Upper lobe of left lung (tissue), 6 donors: ENCODE data around the gene GALNT18. TPM values are rescaled to one million over a fixed set of nuclear protein-coding genes. Genes with fewer than 3 reads are reported as not detected.

Source experiments
- ATAC-seq, 2 donors: fragments of 200-7000 bp; cut with Tn5 transposase; one replicate each; pipeline ENCODE4 v1.9.1; 2022; ENCODE audit warnings: mild to moderate bottlenecking in 2 of 2, moderate library complexity in 2 of 2; ENCODE audit not compliant: low FRiP score in 2 of 2
- DNase-seq, 2 donors: peaks; one replicate each; pipeline ENCODE4 v3.0.0-alpha.2; 2019 to 2020
- H3K27ac ChIP-seq, 4 donors: fragments of 200-600 bp; sonication (generic); one replicate each; pipeline ENCODE4 v1.5.1; 2016 to 2019
- H3K27me3 ChIP-seq, 4 donors: fragments of 200-600 bp; sonication (generic); one replicate each; pipeline ENCODE4 v1.5.1; 2017 to 2019
- H3K36me3 ChIP-seq, 4 donors: fragments of 200-600 bp; sonication (generic); one replicate each; pipeline ENCODE4 v1.5.1; 2016 to 2019
- H3K4me1 ChIP-seq, 4 donors: fragments of 200-600 bp; sonication (generic); one replicate each; pipeline ENCODE4 v1.5.1; 2018 to 2019
- H3K4me3 ChIP-seq, 4 donors: fragments of 200-600 bp; sonication (generic); one replicate each; pipeline ENCODE4 v1.5.1; 2017 to 2019; ENCODE audit warnings: mild to moderate bottlenecking in 2 of 4, moderate library complexity in 1 of 4
- H3K9me3 ChIP-seq, 4 donors: fragments of 200-600 bp; sonication (generic); one replicate each; pipeline ENCODE4 v1.5.1; 2018 to 2019
- CTCF ChIP-seq, 6 experiments: fragments of 450-650 bp in 4 of 6; fragments of 200-600 bp in 2 of 6; sonication (generic) in 2 of 6; IDR thresholded peaks; one replicate each; pipeline ENCODE4 v1.5.1; 2016 to 2019; ENCODE audit warnings: antibody characterized with exemption in 6 of 6
- EP300 ChIP-seq, 4 donors: sonication (generic); formaldehyde crosslinking; IDR thresholded peaks; one replicate each; pipeline ENCODE4 v1.5.1; 2017; ENCODE audit warnings: antibody characterized with exemption in 4 of 4, control low read depth in 2 of 4
- POLR2A ChIP-seq, 4 donors: fragments of 450-650 bp; IDR thresholded peaks; one replicate each; pipeline ENCODE4 v1.5.1; 2016 to 2017; ENCODE audit warnings: antibody characterized with exemption in 4 of 4, mild to moderate bottlenecking in 2 of 4
- POLR2AphosphoS5 ChIP-seq, 2 donors: sonication (generic); formaldehyde crosslinking; IDR thresholded peaks; one replicate each; pipeline ENCODE4 v1.5.1; 2017; ENCODE audit warnings: antibody characterized with exemption in 2 of 2
- WGBS, 2 donors: methylation state at CpG; one replicate each; pipeline ENCODE4 v1.1.5; 2017 to 2018; 5-methylcytosine and 5-hydroxymethylcytosine counted together
- total RNA-seq, 6 donors: library from RNA; depleted of rRNA in 4 of 6; stranded (reverse); fragments of >200 nt in 4 of 6; gene quantifications; one replicate each; pipeline versions ENCODE4 v1.1.0 to v1.2.1, GENCODE V29; 2016 to 2021
- donor health status: DM: no; HTN: no; CAD: no; lungs with moderate emphysema.
- donor health status: DM: no; HTN: yes; CAD: no; lungs with severe emphysema.

The GALNT18 gene
- total RNA-seq, 6 donors from 2014 or later: 48.2 to 115 (median 61.8) TPM

- Histone ChIP-seq H3K36me3 (peaks cover 0 to 44% (median 3%) of the 10 kb centered on the region in 4 donors), H3K4me1 (peaks cover 0 to 3% (median 0%) of the 10 kb centered on the region in 4 donors), H3K9me3 (no peaks in the 10 kb centered on the region), H3K27ac (no peak overlapping the region), H3K27me3 (no peaks in the 10 kb centered on the region), H3K4me3 (no peak overlapping the region)
- 88 to 96% methylated on average over 1 of the region's 1 CpG for WGBS, 2 donors
- ATAC-seq (no peak), DNase-seq (no peak)
- no peak for TF ChIP-seq POLR2A (IDR thresholded peaks at IDR 0.05)
- no peak for TF ChIP-seq POLR2AphosphoS5 (IDR thresholded peaks at IDR 0.05)
- TF ChIP-seq EP300 (IDR thresholded peaks at IDR 0.05): no peak
- TF ChIP-seq CTCF (IDR thresholded peaks at IDR 0.05): no peak
These were observed 283.5 kb downstream of the GALNT18 start for GRCh38 chr11:11338304-11338703.

DNA sequence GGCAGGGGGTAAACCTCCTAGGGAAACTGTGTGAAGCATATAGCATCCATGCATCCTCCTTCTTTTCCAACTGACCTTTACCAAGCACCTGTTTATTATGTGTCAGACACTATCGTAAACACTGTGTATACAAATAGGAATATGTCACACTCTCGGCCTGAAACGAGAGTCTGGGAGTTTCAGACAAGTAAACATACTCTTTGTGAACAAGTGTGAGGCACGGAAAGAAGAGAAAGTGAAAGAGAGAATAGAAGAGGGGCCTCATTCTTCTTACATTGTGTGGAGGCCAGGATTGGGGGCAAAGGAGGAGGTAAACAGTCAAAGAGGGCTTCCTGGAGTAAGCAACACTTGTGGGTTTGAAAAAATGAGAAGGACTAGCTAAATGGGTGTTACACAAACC is 285.1 kb downstream of the GALNT18 start:
- TF ChIP-seq POLR2AphosphoS5 (IDR thresholded peaks at IDR 0.05): no peak
- TF ChIP-seq POLR2A (IDR thresholded peaks at IDR 0.05): no peak
- no peak for TF ChIP-seq CTCF (IDR thresholded peaks at IDR 0.05)
- no peak for TF ChIP-seq EP300 (IDR thresholded peaks at IDR 0.05)
- WGBS, 2 donors: 46 to 59% methylated on average over 4 of the region's 4 CpGs
- Histone ChIP-seq H3K27me3 (no peaks in the 10 kb centered on the region), H3K27ac (peak overlapping the region in 1 of 4 donors; percentile 7), H3K4me3 (no peak overlapping the region), H3K9me3 (no peaks in the 10 kb centered on the region), H3K4me1 (peaks cover 0 to 3% (median 0%) of the 10 kb centered on the region in 4 donors), H3K36me3 (peaks cover 0 to 56% (median 7%) of the 10 kb centered on the region in 4 donors)
- DNase-seq (no peak), ATAC-seq (no peak)

DNA sequence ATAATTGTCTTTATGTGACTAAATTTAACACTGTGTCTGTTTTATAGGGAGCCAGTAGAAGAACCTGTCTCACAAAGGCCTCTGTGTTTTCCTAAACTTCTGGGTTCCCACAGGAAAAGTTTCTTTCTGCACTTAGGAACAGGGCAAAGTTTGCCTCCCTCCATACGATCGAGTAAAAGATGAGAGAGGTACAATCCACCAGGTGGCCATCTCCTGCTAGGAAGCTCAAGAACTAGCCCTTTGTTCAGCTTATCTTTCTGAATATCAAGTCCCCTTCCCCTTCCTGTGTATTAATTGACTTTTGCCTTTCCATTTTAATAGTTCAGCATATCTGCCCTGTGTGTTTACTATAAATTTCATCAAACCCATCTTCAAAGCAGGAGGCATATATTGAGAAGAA is 286.8 kb downstream of the GALNT18 start:
- no peak for ATAC-seq
- no peaks in the 10 kb centered on the region for H3K27me3 ChIP-seq
- no peak overlapping the region for H3K27ac ChIP-seq
- TF ChIP-seq POLR2AphosphoS5 (IDR thresholded peaks at IDR 0.05): no peak
- no peak for TF ChIP-seq EP300 (IDR thresholded peaks at IDR 0.05)
- TF ChIP-seq POLR2A (IDR thresholded peaks at IDR 0.05): no peak
- no peak for TF ChIP-seq CTCF (IDR thresholded peaks at IDR 0.05)
- H3K9me3 ChIP-seq: no peaks in the 10 kb centered on the region
- no peak for DNase-seq
- 82 to 84% methylated on average over 2 of the region's 2 CpGs for WGBS, 2 donors
- peaks cover 0 to 11% (median 4%) of the 10 kb centered on the region in 4 donors for H3K4me1 ChIP-seq
- peaks cover 0 to 59% (median 17%) of the 10 kb centered on the region in 4 donors for H3K36me3 ChIP-seq
- H3K4me3 ChIP-seq: no peak overlapping the region

GRCh38 chr11:11334607-11335006 is 287.2 kb downstream of the GALNT18 start:
- Histone ChIP-seq H3K4me1 (peaks cover 0 to 13% (median 4%) of the 10 kb centered on the region in 4 donors), H3K36me3 (peaks cover 0 to 54% (median 17%) of the 10 kb centered on the region in 4 donors), H3K9me3 (no peaks in the 10 kb centered on the region), H3K27me3 (no peaks in the 10 kb centered on the region), H3K4me3 (no peak overlapping the region), H3K27ac (no peak overlapping the region)
- TF ChIP-seq POLR2A (IDR thresholded peaks at IDR 0.05) (no peak), EP300 (IDR thresholded peaks at IDR 0.05) (no peak), CTCF (IDR thresholded peaks at IDR 0.05) (no peak)
- no peak for ATAC-seq
- DNase-seq: no peak
- 54 to 57% methylated on average over 4 of the region's 4 CpGs for WGBS, 2 donors

DNA sequence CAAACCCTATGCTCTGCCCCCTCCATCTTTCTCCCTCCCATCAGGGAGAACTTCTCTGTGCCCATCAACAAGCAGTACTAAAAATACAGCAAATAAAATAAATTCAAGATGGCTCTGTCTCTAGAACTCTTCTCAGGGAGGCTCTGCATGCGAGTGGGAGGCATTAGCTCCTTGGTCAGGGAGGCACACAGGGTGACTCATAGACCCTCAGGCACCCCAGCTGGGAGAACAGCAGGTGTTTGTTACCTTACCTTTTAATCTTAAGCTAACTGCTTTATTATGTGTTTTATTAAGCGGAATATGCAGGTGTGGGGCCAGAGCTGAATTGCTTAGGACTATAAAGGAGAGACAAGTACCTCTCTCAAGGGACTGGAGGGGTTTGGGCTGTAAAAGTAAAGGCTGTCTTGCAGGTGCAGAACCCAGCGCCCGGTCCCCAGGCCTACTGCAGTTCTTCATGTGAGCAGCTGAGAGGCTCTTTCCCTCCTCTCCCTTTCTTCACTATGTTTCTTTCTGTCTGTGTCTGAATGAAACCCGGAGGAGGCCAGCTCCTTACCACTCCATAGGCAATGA is 289.6 kb downstream of the GALNT18 start:
- no peaks in the 10 kb centered on the region for H3K9me3 ChIP-seq
- H3K27me3 ChIP-seq: no peaks in the 10 kb centered on the region
- no peak overlapping the region for H3K4me3 ChIP-seq
- TF ChIP-seq POLR2AphosphoS5 (IDR thresholded peaks at IDR 0.05) (no peak), EP300 (IDR thresholded peaks at IDR 0.05) (no peak), POLR2A (IDR thresholded peaks at IDR 0.05) (no peak), CTCF (IDR thresholded peaks at IDR 0.05) (no peak)
- H3K27ac ChIP-seq: no peak overlapping the region
- 86 to 95% methylated on average over 5 of the region's 5 CpGs for WGBS, 2 donors
- no peak for ATAC-seq
- H3K4me1 ChIP-seq: peaks cover 0 to 26% (median 10%) of the 10 kb centered on the region in 4 donors
- DNase-seq: no peak
- peaks cover 0 to 53% (median 21%) of the 10 kb centered on the region in 4 donors for H3K36me3 ChIP-seq
